KOPT-K1 (cell line): ENCODE data around the gene GPR37L1.

ENCODE experiments used
- H3K27ac ChIP-seq: fragments of 200-600 bp; sonication (generic); 2 replicates; pipeline ENCODE4 v1.5.1; 2016; ENCODE audit warnings: antibody characterized with exemption, mild to moderate bottlenecking, low read depth, low read length; ENCODE audit not compliant: poor library complexity, severe bottlenecking
- H3K36me3 ChIP-seq: fragments of 200-600 bp; sonication (generic); 2 replicates; pipeline ENCODE4 v1.5.1; 2017; ENCODE audit warnings: antibody characterized with exemption, mild to moderate bottlenecking, low read length, moderate library complexity; ENCODE audit not compliant: insufficient read depth
- H3K9me3 ChIP-seq: fragments of 200-600 bp; sonication (generic); 2 replicates; pipeline ENCODE4 v1.5.1; 2017; ENCODE audit warnings: antibody characterized with exemption, low read length, mild to moderate bottlenecking; ENCODE audit not compliant: insufficient read depth, poor library complexity, severe bottlenecking

The GPR37L1 gene

GRCh38 chr1:202122639-202123335 lies at the start of gene GPR37L1:
TSS of gene GPR37L1 (plus strand) at chr1:202122917. CDS start at chr1:202122964, 47 bp downstream.
- H3K9me3 ChIP-seq: no peaks in the 10 kb centered on the region
- H3K36me3 ChIP-seq: no peaks in the 10 kb centered on the region
- no peak within 1 kb of the TSS for H3K27ac ChIP-seq

GRCh38 chr1:202073206-202073605 lies 49.5 kb upstream of the GPR37L1 start:
- Histone ChIP-seq H3K9me3 (no peaks in the 10 kb centered on the region), H3K27ac (no peak overlapping the region), H3K36me3 (no peaks in the 10 kb centered on the region)

- no peak overlapping the region for H3K27ac ChIP-seq
Observed at GRCh38 chr1:202074985-202075384, 47.7 kb upstream of the GPR37L1 start.

DNA sequence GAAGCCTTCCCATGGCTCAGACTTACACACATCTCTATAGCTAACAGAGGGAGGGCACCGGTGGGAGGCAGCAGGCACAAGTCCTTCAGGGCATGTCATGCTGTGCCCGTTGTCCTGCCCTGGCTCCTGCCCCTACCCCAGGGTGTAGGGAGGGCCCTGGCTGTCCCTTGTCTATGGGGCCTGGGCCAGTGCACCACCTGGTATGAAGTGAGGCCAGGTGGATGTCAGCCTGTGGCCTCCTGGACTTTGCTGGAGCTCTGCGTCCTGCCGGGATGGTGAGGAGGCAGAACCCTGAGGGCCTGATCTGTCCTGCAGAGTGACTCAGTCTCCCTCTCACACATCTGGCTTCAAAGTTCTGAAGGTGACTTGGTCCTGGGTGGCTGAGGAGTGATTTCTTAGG lies 47.3 kb upstream of the GPR37L1 start:
- Histone ChIP-seq H3K9me3 (no peaks in the 10 kb centered on the region), H3K36me3 (no peaks in the 10 kb centered on the region), H3K27ac (no peak overlapping the region)

More at GRCh38 chr1:202074985-202075384, 47.7 kb upstream of the GPR37L1 start:
- Histone ChIP-seq H3K9me3 (no peaks in the 10 kb centered on the region), H3K36me3 (no peaks in the 10 kb centered on the region)

DNA sequence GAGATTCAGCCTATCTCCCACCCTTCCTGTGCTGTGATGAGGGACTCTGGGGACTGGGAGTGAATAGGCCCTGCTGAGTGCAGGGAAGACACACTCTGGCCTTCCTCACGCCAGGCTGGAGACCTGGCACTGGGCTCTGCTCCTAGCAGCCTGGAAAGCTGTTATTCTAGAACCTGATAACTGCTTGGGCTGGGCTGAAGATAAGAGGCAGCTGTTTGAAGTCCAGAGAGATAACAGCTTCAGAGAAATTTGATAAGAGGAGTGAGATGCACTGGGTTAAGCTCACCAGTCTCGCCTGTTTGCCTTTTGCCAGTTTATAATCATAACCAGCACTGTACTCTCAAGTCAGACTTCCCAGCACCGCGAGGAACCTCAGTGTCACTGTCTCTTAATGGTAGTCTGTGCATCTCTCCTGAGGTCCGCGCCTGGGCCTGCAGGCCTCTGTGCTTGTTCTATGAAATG lies 46.6 kb upstream of the GPR37L1 start:
- H3K27ac ChIP-seq: no peak overlapping the region
- H3K9me3 ChIP-seq: no peaks in the 10 kb centered on the region
- H3K36me3 ChIP-seq: no peaks in the 10 kb centered on the region

DNA sequence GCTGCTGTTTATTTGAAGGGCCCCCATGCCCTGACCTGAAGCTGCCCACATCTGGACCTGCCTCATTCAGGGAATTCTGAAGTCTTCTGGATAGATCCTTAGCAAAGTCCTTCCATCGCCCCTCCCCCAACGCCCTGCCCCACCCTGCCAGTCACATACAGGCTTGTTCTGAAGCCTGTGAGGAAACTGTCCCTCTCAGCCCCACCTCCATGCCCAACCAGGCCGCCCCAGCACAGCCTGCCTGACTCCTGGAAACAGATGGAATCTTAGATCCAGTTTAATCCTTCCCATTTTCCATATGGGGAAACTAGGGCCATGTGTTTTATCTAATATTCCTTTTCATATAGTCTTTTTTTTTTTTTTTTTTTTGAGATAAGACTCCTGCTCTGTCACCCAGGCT lies 44.5 kb upstream of the GPR37L1 start:
- no peaks in the 10 kb centered on the region for H3K36me3 ChIP-seq
- H3K9me3 ChIP-seq: no peaks in the 10 kb centered on the region
- H3K27ac ChIP-seq: no peak overlapping the region

GRCh38 chr1:202081992-202082391 lies 40.7 kb upstream of the GPR37L1 start:
- Histone ChIP-seq H3K9me3 (no peaks in the 10 kb centered on the region), H3K27ac (no peak overlapping the region), H3K36me3 (no peaks in the 10 kb centered on the region)

- Histone ChIP-seq H3K36me3 (no peaks in the 10 kb centered on the region), H3K9me3 (no peaks in the 10 kb centered on the region), H3K27ac (no peak overlapping the region)
Observed at GRCh38 chr1:202084791-202085681, 37.7 kb upstream of the GPR37L1 start.

DNA sequence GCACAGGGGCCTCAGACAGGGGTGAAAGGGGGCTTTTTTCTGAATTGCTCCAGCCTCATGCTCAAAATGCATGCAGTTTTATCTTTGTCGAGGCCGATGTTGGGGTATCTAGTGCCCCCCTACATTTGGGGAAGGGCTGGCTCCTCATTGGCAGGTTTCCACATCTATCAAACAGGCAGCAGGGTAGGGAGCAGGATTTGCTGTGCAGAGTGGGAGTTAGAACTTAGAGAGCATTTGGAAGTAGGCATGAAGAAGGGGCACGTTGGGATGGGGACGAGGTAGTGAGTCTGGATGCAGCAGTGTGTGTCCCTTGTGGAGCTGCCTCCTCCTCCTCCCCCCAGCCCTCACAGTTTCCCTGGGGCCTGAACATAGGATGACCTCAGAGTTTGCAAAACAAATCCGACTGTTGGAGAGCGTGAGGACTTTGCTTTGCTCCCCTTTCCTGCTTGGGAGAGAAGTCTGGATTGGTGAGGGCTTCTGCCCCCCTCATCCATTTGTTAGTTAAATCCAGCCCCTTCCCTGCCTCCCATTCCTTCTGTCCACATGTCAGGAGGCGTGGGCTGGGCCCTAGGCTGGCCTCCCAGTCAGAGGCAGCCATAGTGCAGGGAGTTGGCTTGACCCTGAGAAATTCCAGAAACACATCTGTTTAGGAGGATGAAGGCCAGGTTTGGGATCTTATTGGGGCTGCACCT lies 36.9 kb upstream of the GPR37L1 start:
- Histone ChIP-seq H3K36me3 (no peaks in the 10 kb centered on the region), H3K27ac (no peak overlapping the region), H3K9me3 (no peaks in the 10 kb centered on the region)

GRCh38 chr1:202086579-202087350 lies 36.0 kb upstream of the GPR37L1 start:
- Histone ChIP-seq H3K9me3 (no peaks in the 10 kb centered on the region), H3K36me3 (no peaks in the 10 kb centered on the region), H3K27ac (no peak overlapping the region)

GRCh38 chr1:202088206-202088605 lies 34.5 kb upstream of the GPR37L1 start:
- H3K36me3 ChIP-seq: no peaks in the 10 kb centered on the region
- H3K27ac ChIP-seq: no peak overlapping the region
- H3K9me3 ChIP-seq: no peaks in the 10 kb centered on the region

DNA sequence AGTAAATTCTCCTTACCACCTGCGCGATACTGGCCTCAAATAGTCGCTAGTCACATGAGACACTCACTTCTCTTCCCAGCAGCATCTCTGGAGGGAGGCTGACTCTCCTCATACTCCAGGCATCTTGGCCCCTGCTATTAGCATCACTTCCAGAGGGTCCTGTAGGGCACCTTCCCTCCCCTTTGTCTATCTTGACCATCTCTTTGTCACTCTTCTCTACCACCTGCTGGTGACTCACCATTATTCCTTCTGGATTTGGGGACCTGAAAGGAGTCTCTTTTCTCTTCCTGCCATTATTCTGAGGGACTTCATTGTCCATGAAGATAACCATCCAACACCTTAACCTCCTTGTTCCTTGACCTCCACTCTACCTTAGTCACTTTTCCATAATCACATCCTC lies 31.7 kb upstream of the GPR37L1 start:
- Histone ChIP-seq H3K36me3 (no peaks in the 10 kb centered on the region), H3K9me3 (no peaks in the 10 kb centered on the region), H3K27ac (no peak overlapping the region)

- H3K36me3 ChIP-seq: no peaks in the 10 kb centered on the region
- no peak overlapping the region for H3K27ac ChIP-seq
- H3K9me3 ChIP-seq: no peaks in the 10 kb centered on the region
Observed at GRCh38 chr1:202093858-202094257, 28.9 kb upstream of the GPR37L1 start.

DNA sequence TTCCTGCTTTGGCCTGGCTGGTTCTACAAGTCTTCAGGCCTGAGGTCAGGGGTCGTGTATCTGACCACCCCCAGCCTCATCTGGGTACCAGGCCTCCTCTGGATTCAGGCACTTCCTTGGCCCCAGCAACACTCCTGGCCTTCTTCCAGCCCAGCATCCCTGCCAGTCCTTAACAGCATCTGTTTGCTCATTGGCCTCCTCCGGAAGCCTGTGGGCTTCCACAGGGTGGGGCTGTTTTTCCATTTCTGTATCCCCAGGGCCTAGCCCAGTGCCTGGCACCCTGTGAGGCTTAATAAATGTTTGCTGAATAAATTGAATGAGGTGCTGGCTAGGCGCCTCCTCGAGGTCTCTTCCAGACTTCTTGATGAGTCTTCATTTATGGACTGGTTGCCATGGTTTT lies 21.5 kb upstream of the GPR37L1 start:
- Histone ChIP-seq H3K9me3 (no peaks in the 10 kb centered on the region), H3K27ac (no peak overlapping the region), H3K36me3 (no peaks in the 10 kb centered on the region)
